GM21390 (cell line): Measurements from ENCODE around the gene EPG5.
"Not testable (repeated sequence)": the region's sequence is repeated elsewhere in the genome, so short reads cannot be mapped to it uniquely, and the experiment has no call there.

Experiments
- ATAC-seq: cut with Tn5 transposase; IDR thresholded peaks from one replicate; pipeline ENCODE4 v1.9.1; 2021; ENCODE audit not compliant: unreplicated experiment

EPG5 gene

DNA sequence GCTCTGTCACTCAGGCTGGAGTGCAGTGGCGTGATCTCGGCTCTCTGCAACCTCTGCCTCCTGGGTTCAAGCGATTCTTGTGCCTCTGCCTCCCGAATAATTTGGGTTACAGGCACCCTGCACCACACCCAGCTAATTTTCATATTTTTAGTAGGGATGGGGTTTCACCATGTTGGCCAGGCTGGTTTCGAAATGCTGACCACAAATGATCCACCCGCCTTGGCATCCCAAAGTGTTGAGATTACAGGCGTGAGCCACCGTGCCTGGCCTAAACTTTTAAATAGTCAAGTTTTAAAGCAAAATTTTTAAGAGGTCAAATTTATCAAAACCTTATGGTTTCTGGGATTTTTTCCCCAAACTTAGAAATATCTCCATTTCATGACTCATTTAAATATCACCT is 148.4 kb downstream of the EPG5 start:
- not testable (repeated sequence) for ATAC-seq

DNA sequence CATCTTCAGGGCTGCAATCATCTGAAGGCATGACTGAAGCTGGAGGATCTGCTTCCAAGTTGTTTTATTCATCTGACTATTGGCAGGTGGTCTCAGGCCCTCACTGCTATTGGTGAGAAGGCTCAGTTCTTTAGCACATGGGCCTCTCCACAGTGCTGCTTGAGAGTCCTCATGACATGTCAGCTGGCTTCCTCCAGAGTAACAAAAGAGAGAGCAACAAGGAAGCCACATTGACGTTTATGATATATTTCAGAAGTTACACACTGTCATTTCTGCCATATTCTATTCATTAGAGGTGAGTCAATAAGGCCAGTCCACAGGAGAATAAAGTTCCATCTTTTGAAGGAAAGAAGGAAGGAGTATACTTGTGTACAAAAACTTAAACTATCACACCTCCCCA is 149.6 kb downstream of the EPG5 start:
- ATAC-seq = no peak

DNA sequence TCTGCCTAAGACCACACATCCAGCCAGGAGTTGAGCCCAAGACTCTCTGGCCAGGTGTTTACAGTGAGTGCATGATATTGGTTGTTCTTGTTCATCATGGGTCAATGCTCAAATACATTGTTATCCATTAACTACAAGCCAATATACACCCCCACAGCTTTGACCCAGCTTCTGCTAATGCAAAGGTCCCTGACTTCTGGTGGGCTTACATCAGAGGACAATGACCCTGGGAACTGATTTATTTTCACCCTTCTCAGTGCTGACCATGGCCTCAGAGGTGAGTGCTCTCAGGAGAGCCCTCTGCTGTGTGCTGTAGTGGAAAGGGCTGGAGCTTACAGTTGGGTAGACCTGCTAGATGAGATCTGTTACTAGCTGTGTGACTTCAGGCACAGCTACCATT is 152.4 kb downstream of the EPG5 start:
- ATAC-seq = not testable (repeated sequence)

DNA sequence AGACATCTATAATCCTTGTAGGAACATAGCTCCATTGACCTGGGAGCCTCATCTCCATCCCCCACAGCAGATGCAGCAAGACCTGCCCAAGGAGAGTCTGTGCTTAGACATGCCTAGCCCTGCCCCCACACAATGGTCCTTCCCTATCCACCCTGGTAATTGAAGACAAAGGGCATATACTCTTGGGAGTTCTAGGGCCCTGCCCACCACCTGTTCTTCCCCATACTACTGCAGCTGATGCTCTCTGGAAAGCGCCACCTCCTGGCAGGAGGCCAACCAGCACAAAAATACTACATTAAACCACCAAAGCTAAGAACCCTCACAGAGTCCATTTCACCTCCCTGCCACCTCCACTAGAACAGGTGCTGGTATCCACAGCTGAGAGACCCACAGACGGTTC is 160.0 kb downstream of the EPG5 start:
- ATAC-seq = not testable (repeated sequence)

DNA sequence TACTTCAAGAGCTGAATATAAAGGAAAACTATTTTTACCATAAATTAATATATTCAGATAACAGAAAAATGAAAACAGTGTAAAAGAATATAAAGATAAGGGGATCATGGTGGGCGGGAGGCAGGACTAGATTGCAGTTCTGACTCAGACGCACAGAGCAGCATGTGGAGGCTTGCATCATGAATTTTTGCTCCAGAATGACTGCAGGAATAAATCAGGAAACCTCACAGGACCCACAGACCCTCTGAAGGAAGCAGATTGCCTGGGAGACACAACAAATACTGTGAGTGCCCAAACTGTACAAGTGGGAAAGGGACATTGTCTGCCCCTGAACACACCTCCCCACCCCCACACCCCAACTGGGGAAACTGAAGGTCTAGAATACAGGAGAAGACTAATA is 160.9 kb downstream of the EPG5 start:
- no peak for ATAC-seq

DNA sequence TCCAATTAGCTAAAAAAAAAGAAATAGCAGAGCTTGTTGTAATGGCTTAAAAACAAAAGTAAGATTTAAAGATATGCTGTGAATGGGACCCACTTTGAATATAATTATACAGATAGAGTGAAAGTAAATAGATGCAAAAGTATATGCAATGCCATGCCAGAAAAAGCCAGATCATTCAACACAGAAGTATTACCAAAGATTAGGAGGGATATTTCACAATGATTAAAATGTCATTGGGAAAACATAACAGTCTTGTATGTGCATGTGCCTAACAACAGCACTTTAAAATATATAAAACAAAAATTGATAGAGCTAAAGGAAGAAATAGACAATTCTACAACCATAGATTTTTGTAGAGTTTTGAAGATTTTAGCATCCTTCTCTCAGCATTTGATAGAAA is 161.6 kb downstream of the EPG5 start:
- no peak for ATAC-seq

DNA sequence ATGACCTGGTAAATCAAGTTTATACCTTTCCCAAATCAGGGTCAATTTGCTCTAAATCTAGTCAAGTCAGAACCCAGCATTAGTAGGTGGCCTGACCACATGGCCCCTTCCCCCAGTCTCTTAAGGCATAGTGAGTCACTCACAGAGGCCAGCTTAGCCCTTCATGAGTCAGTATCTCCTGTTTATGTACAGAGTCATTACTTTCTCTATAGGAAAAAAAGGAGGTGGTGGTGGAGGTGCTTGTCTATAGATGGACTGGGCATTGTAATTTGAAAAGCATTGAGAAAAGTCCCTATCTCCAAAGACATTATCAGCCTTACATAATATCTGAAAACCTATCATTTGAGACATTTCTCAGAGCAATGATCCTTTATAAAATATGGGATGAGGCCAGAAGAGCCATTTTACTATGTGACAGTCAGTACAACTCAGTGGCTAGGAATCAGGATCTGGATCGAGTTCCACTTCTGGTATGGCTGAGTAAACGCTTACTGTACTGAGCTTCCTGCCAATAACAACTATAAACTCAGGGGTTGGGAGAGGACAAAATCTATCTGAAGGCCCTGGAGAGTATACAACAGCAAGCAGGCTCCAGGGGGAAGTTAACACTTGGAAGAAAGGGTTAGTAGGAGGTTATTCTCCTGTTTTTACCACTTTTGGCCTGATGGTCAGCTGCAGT is 164.2 kb downstream of the EPG5 start:
- ATAC-seq = no peak

DNA sequence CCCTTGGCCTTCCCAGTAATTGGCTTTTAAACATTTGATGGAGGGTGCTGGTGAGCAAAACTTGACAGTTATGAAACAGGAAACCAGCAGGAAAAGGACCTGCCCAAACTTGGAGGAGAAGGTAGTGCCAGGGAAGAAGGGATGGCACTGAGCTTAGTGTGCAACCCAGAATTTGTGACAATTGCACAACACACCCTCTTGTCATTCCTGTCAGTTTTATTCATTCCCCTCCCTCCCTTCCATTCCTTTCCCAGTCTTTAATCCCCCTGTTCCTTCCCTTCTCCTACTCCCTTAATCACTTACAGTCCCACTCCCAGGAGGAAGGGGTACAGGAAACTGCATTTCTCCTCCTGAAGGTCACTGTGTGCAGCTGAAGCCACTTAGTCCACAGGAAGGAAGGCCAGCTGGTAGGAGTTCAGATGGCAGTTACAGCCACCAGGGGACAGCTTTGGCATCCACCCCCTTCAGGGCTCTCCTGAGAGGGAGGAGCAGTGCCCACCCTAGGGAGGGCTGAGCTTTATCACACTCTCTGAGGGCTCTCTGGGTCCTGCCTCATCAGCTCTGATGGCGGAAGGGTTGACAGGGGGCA is 165.6 kb downstream of the EPG5 start:
- no peak for ATAC-seq
